Osteocyte (in vitro differentiated cells): Measurements from ENCODE around the gene COL9A3. TPM values are rescaled to one million over a fixed set of nuclear protein-coding genes. Genes with fewer than 3 reads are reported as not detected.

ENCODE experiments used
- DNase-seq: peaks from one replicate; pipeline ENCODE4 v3.0.0; 2021; ENCODE audit warnings: mixed read lengths; ENCODE audit not compliant: unreplicated experiment; ENCODE audit errors: extremely low spot score
- H3K27ac Mint-ChIP-seq: one replicate; pipeline ENCODE4 v1.8.0; 2021; ENCODE audit warnings: mild to moderate bottlenecking, mixed read lengths; ENCODE audit not compliant: unreplicated experiment
- H3K27me3 Mint-ChIP-seq: one replicate; pipeline ENCODE4 v1.8.0; 2021; ENCODE audit warnings: mixed read lengths; ENCODE audit not compliant: unreplicated experiment
- H3K36me3 Mint-ChIP-seq: one replicate; pipeline ENCODE4 v1.8.0; 2021; ENCODE audit warnings: mixed read lengths; ENCODE audit not compliant: unreplicated experiment
- H3K4me1 Mint-ChIP-seq: one replicate; pipeline ENCODE4 v1.8.0; 2021; ENCODE audit warnings: mixed read lengths; ENCODE audit not compliant: unreplicated experiment
- H3K4me3 Mint-ChIP-seq: one replicate; pipeline ENCODE4 v1.8.0; 2021; ENCODE audit warnings: mild to moderate bottlenecking, moderate library complexity, mixed read lengths; ENCODE audit not compliant: unreplicated experiment
- H3K9me3 Mint-ChIP-seq: one replicate; pipeline ENCODE4 v1.8.0; 2021; ENCODE audit warnings: mixed read lengths; ENCODE audit not compliant: unreplicated experiment
- CTCF ChIP-seq: fragments of 200-600 bp; sonication (generic); IDR thresholded peaks from 2 replicates; pipeline ENCODE4 v1.5.0; 2021; ENCODE audit warnings: antibody characterized with exemption, mild to moderate bottlenecking, moderate library complexity
- total RNA-seq: library from RNA; stranded (reverse); gene quantifications from 2 replicates; pipeline ENCODE4 v1.2.1, GENCODE V29; 2021

Gene COL9A3
- total RNA-seq, 1 donor from 2014 or later, result 1.7 TPM

GRCh38 chr20:62890444-62890843, 73.6 kb downstream of the COL9A3 start:
- Mint-ChIP-seq H3K36me3 (peaks cover 57% of the 10 kb centered on the region), H3K4me1 (peaks cover 19% of the 10 kb centered on the region), H3K4me3 (no peak overlapping the region), H3K9me3 (no peaks in the 10 kb centered on the region), H3K27me3 (no peaks in the 10 kb centered on the region), H3K27ac (no peak overlapping the region)
- TF ChIP-seq CTCF, result no peak
- DNase-seq, result no peak

Other genes starting within 250 kb of the COL9A3 start
- gene SLCO4A1, start 174.5 kb upstream of the COL9A3 start, total RNA-seq, result 1.2 and 1.5 TPM in 2 replicates
- gene NTSR1, start 108.2 kb upstream of the COL9A3 start, total RNA-seq, result 0.11 and 0.16 TPM in 2 replicates
- 11.2 and 11.4 TPM in 2 replicates for gene MRGBP, start 20.6 kb upstream of the COL9A3 start, total RNA-seq
- gene OGFR, start 12.2 kb upstream of the COL9A3 start, total RNA-seq, result 47.2 and 48.9 TPM in 2 replicates
- 12.2 and 12.8 TPM in 2 replicates for gene TCFL5, start 44.8 kb downstream of the COL9A3 start, total RNA-seq
- 53.6 and 54.7 TPM in 2 replicates for gene DIDO1, start 109.5 kb downstream of the COL9A3 start, total RNA-seq
- gene GID8, start 121.1 kb downstream of the COL9A3 start, total RNA-seq, result 33.5 and 35.8 TPM in 2 replicates
- gene SLC17A9, start 135.7 kb downstream of the COL9A3 start, total RNA-seq, result not detected in 2 replicates
- gene BHLHE23, start 189.9 kb downstream of the COL9A3 start, total RNA-seq, result not detected in 2 replicates